ENCODE results near the gene RECQL5.

GRCh38 chr17:75673487-75673886 lies 6.5 kb upstream of the RECQL5 start:
- TF ChIP-seq CTCF (IDR thresholded peaks at IDR 0.05) (no peak), POLR2AphosphoS5 (IDR thresholded peaks at IDR 0.05) (no peak)

Measured in sigmoid colon (tissue), 4 donors.